Measurements from ENCODE around the gene ATRNL1. TPM values are rescaled to one million over a fixed set of nuclear protein-coding genes. Genes with fewer than 3 reads are reported as not detected.

ATRNL1 gene
- total RNA-seq, 1 donor from 2014 or later: 16.4 TPM

- Histone ChIP-seq H3K36me3 (no peaks in the 10 kb centered on the region), H2AFZ (replicated peaks) (no peak overlapping the region), H3K27ac (no peak overlapping the region), H4K20me1 (ENCODE audit: low read depth) (no peaks in the 10 kb centered on the region), H3K4me2 (no peak overlapping the region), H3K79me2 (ENCODE audit: low read depth) (no peaks in the 10 kb centered on the region), H3K27me3 (no peaks in the 10 kb centered on the region), H3K9me3 (ENCODE audit: low read depth) (no peaks in the 10 kb centered on the region), H3K4me3 (no peak overlapping the region), H3F3A (ENCODE audit: low read depth) (no peaks in the 10 kb centered on the region), H3K9ac (no peak overlapping the region), H3K4me1 (no peaks in the 10 kb centered on the region)
- no peaks in the 10 kb centered on the region for H3K27me3 Mint-ChIP-seq (ENCODE audit: insufficient read depth, low read depth)
- no peaks in the 10 kb centered on the region for H3K36me3 Mint-ChIP-seq
- peaks cover 3% of the 10 kb centered on the region for H3K9me3 Mint-ChIP-seq
- no peaks in the 10 kb centered on the region for H3K4me1 Mint-ChIP-seq
- H3K4me3 Mint-ChIP-seq: no peak overlapping the region
- no peak for DNase-seq (ENCODE audit: low spot score)
- TF ChIP-seq EZH2phosphoT487 (IDR thresholded peaks at IDR 0.05) (no peak), EZH2 (IDR thresholded peaks at IDR 0.05) (no peak)
- TF ChIP-seq, protein P1, sequence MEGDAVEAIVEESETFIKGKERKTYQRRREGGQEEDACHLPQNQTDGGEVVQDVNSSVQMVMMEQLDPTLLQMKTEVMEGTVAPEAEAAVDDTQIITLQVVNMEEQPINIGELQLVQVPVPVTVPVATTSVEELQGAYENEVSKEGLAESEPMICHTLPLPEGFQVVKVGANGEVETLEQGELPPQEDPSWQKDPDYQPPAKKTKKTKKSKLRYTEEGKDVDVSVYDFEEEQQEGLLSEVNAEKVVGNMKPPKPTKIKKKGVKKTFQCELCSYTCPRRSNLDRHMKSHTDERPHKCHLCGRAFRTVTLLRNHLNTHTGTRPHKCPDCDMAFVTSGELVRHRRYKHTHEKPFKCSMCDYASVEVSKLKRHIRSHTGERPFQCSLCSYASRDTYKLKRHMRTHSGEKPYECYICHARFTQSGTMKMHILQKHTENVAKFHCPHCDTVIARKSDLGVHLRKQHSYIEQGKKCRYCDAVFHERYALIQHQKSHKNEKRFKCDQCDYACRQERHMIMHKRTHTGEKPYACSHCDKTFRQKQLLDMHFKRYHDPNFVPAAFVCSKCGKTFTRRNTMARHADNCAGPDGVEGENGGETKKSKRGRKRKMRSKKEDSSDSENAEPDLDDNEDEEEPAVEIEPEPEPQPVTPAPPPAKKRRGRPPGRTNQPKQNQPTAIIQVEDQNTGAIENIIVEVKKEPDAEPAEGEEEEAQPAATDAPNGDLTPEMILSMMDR (IDR thresholded peaks at IDR 0.05): no peak
- no peak overlapping the region for H3K27ac Mint-ChIP-seq
Observed at GRCh38 chr10:115624448-115624847, 531.3 kb downstream of the ATRNL1 start.

DNA sequence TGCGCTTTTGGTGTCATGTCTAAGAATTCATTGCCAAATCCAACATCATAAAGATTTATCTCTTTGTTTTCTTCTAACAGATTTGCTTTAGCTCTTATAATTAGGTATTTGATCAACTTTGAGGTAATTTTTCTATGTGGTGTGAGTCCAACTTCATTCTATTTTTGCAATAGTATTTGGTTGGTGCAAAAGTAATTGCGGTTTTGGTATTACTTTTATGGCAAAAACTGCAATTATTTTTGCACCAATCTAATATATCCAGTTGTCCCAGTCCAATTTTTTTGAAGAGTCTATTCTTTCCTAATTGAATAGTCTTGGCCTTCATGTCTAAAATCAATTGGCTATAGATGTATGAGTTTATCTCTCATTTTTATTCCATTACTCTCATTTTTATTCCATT is 535.5 kb downstream of the ATRNL1 start:
- no peak overlapping the region for H3K27ac ChIP-seq
- H3K4me2 ChIP-seq: no peak overlapping the region
- Mint-ChIP-seq H3K27ac (no peak overlapping the region), H3K4me1 (no peaks in the 10 kb centered on the region), H3K36me3 (no peaks in the 10 kb centered on the region), H3K9me3 (no peaks in the 10 kb centered on the region), H3K27me3 (ENCODE audit: insufficient read depth, low read depth) (no peaks in the 10 kb centered on the region), H3K4me3 (no peak overlapping the region)
- H3K9ac ChIP-seq: no peak overlapping the region
- H3K36me3 ChIP-seq: no peaks in the 10 kb centered on the region
- no peaks in the 10 kb centered on the region for H3K27me3 ChIP-seq
- DNase-seq (ENCODE audit: low spot score): no peak
- no peak overlapping the region for H3K4me3 ChIP-seq
- no peak for TF ChIP-seq EZH2 (IDR thresholded peaks at IDR 0.05)
- TF ChIP-seq, protein P1 (IDR thresholded peaks at IDR 0.05): no peak
- TF ChIP-seq EZH2phosphoT487 (IDR thresholded peaks at IDR 0.05): no peak
- no peaks in the 10 kb centered on the region for H3K79me2 ChIP-seq (ENCODE audit: low read depth)
- H3K9me3 ChIP-seq (ENCODE audit: low read depth): no peaks in the 10 kb centered on the region
- H2AFZ ChIP-seq (replicated peaks): no peak overlapping the region
- no peaks in the 10 kb centered on the region for H3K4me1 ChIP-seq
- H3F3A ChIP-seq (ENCODE audit: low read depth): no peaks in the 10 kb centered on the region
- H4K20me1 ChIP-seq (ENCODE audit: low read depth): no peaks in the 10 kb centered on the region

DNA sequence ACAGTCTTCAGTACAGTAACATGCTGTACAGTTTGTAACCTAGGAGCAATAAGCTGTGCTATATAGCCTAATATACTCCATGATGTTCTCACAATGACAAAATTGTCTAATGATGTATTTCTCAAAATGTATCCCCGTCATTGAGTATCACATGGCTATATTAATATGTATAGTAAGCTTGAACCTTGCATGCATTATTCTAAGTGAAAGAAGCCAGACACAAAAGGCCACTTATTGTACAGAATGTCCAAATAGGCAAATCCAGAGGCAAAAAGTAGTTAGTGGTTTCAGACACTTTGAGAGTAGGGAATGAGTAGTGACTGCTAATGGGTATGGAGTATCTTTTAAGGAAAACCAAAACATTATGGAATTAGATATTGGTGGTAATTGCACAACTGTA is 545.1 kb downstream of the ATRNL1 start:
- Histone ChIP-seq H3K4me3 (no peak overlapping the region), H3F3A (ENCODE audit: low read depth) (no peaks in the 10 kb centered on the region), H3K36me3 (no peaks in the 10 kb centered on the region), H3K79me2 (ENCODE audit: low read depth) (no peaks in the 10 kb centered on the region), H3K4me2 (no peak overlapping the region), H3K27me3 (no peaks in the 10 kb centered on the region), H4K20me1 (ENCODE audit: low read depth) (no peaks in the 10 kb centered on the region), H3K9me3 (ENCODE audit: low read depth) (no peaks in the 10 kb centered on the region), H3K4me1 (no peaks in the 10 kb centered on the region), H2AFZ (replicated peaks) (no peak overlapping the region), H3K9ac (no peak overlapping the region), H3K27ac (no peak overlapping the region)
- no peaks in the 10 kb centered on the region for H3K9me3 Mint-ChIP-seq
- H3K4me1 Mint-ChIP-seq: no peaks in the 10 kb centered on the region
- no peak for DNase-seq (ENCODE audit: low spot score)
- no peak overlapping the region for H3K27ac Mint-ChIP-seq
- H3K27me3 Mint-ChIP-seq (ENCODE audit: insufficient read depth, low read depth): no peaks in the 10 kb centered on the region
- TF ChIP-seq EZH2 (IDR thresholded peaks at IDR 0.05) (no peak), EZH2phosphoT487 (IDR thresholded peaks at IDR 0.05) (no peak)
- TF ChIP-seq, protein P1 (IDR thresholded peaks at IDR 0.05): no peak
- H3K4me3 Mint-ChIP-seq: no peak overlapping the region
- H3K36me3 Mint-ChIP-seq: no peaks in the 10 kb centered on the region
